ENCODE measurements around the gene GFRA1. TPM values are rescaled to one million over a fixed set of nuclear protein-coding genes. Genes with fewer than 3 reads are reported as not detected.

Gene GFRA1
- polyA plus RNA-seq, 1 donor (not counting 4 experiments of a cell fraction or from before 2014, with no cell fraction given), result not detected

DNA sequence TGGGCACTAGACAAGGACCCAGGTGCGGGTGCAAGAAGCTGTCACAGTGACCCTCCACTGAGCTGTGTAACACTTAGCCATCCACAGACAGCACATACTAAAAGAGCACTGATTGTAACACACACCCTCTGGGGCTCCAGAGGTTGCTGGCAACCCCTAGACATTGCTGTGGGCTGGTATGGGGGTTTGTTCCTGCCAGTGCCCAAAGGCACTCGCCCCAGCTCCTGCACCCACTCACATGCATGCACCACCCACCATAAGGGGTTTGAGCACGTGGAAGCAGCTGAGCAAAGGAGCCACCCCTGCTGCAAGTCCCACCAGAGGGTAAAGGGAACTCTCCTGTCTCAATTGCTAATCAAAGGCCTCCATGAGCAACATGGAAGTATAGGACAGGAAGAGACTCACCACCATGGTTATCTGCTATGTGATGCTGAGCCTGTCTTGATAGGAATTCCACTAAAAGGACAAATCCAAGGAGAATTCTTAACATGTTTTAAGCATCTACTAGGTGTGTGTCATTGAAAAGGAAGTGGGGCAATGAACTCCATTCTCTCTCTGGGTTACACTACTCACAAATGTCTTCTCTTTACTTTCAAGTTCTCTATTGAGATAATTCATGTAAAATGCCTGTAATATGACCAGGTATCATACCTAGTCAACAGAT, 103.1 kb downstream of the GFRA1 start:
- DNase-seq (ENCODE audit: low read depth, low spot score) (no peak), FAIRE-seq (no peak)
- Histone ChIP-seq H3K4me1 (ENCODE audit: control insufficient read depth, extremely low read depth, insufficient read depth, low read length) (no peaks in the 10 kb centered on the region), H3K4me2 (ENCODE audit: control insufficient read depth, extremely low read depth, insufficient read depth, low read depth, low read length) (no peak overlapping the region), H3K9me1 (ENCODE audit: control insufficient read depth, extremely low read depth, insufficient read depth, low read length) (no peaks in the 10 kb centered on the region), H3K79me2 (ENCODE audit: control insufficient read depth, insufficient read depth, low read length) (no peaks in the 10 kb centered on the region), H3K9me3 (ENCODE audit: control insufficient read depth, low read depth, low read length) (no peaks in the 10 kb centered on the region), H3K27ac (ENCODE audit: control insufficient read depth, insufficient read depth, low read length) (no peak overlapping the region), H4K20me1 (ENCODE audit: control insufficient read depth, extremely low read depth, insufficient read depth, low read length) (no peaks in the 10 kb centered on the region), H3K9ac (ENCODE audit: control insufficient read depth, extremely low read depth, insufficient read depth, low read length) (no peak overlapping the region), H3K4me3 (ENCODE audit: control insufficient read depth in 2 of 3, extremely low read depth in 1 of 3, insufficient read depth in 2 of 3, low read depth in 1 of 3, low read length in 3 of 3) (no peak overlapping the region), H2AFZ (ENCODE audit: control insufficient read depth, low read length) (no peak overlapping the region), H3K36me3 (ENCODE audit: control insufficient read depth in 2 of 2, extremely low read depth in 1 of 2, insufficient read depth in 2 of 2, low read length in 2 of 2) (no peaks in the 10 kb centered on the region), H3K27me3 (ENCODE audit: control insufficient read depth, extremely low read depth, insufficient read depth, low read length) (no peaks in the 10 kb centered on the region)
- dilution Hi-C loops (cut with MboI; ENCODE audit: extremely low pct_ligation_motif_present, low sequenced_read_pairs), result no loop called here
- TF ChIP-seq CTCF (optimal IDR thresholded peaks at IDR 0.05 in 1 of 3, IDR thresholded peaks at IDR 0.05 in 1 of 3, conservative IDR thresholded peaks at IDR 0.05 in 1 of 3; ENCODE audit: extremely low read depth in 1 of 3, insufficient read depth in 2 of 3, low read length in 3 of 3) (no peak), EZH2 (IDR thresholded peaks at IDR 0.05; ENCODE audit: low read length) (no peak)

DNA sequence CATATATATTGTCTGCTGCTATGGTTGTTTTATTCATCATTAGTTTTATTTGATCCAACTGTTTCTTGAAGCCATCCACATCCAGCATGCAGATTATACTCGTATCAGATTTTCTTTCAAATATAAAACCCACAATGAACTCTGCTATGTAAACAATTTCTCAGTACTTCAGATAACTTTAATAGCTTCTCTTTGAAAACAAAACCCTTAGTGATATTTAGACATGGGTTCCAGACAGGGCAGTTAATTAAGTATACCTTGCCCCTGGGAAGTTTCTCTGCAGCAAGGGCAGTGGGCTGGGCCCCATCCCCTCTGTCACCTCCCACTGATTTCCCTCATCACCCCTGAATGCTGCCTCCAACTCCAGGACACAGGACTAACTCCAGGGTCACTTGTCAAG, 104.3 kb downstream of the GFRA1 start:
- Histone ChIP-seq H2AFZ (ENCODE audit: control insufficient read depth, low read length) (no peak overlapping the region), H3K4me3 (ENCODE audit: control insufficient read depth in 2 of 3, extremely low read depth in 1 of 3, insufficient read depth in 2 of 3, low read depth in 1 of 3, low read length in 3 of 3) (no peak overlapping the region), H3K27ac (ENCODE audit: control insufficient read depth, insufficient read depth, low read length) (no peak overlapping the region), H3K4me1 (ENCODE audit: control insufficient read depth, extremely low read depth, insufficient read depth, low read length) (no peaks in the 10 kb centered on the region), H3K27me3 (ENCODE audit: control insufficient read depth, extremely low read depth, insufficient read depth, low read length) (no peaks in the 10 kb centered on the region), H3K36me3 (ENCODE audit: control insufficient read depth in 2 of 2, extremely low read depth in 1 of 2, insufficient read depth in 2 of 2, low read length in 2 of 2) (no peaks in the 10 kb centered on the region), H3K4me2 (ENCODE audit: control insufficient read depth, extremely low read depth, insufficient read depth, low read depth, low read length) (no peak overlapping the region), H4K20me1 (ENCODE audit: control insufficient read depth, extremely low read depth, insufficient read depth, low read length) (no peaks in the 10 kb centered on the region), H3K9me3 (ENCODE audit: control insufficient read depth, low read depth, low read length) (no peaks in the 10 kb centered on the region), H3K9me1 (ENCODE audit: control insufficient read depth, extremely low read depth, insufficient read depth, low read length) (no peaks in the 10 kb centered on the region), H3K9ac (ENCODE audit: control insufficient read depth, extremely low read depth, insufficient read depth, low read length) (no peak overlapping the region), H3K79me2 (ENCODE audit: control insufficient read depth, insufficient read depth, low read length) (no peaks in the 10 kb centered on the region)
- dilution Hi-C loops (cut with MboI; ENCODE audit: extremely low pct_ligation_motif_present, low sequenced_read_pairs), result no loop called here
- no peak for FAIRE-seq
- DNase-seq (ENCODE audit: low read depth, low spot score), result no peak
- TF ChIP-seq CTCF (optimal IDR thresholded peaks at IDR 0.05 in 1 of 3, IDR thresholded peaks at IDR 0.05 in 1 of 3, conservative IDR thresholded peaks at IDR 0.05 in 1 of 3; ENCODE audit: extremely low read depth in 1 of 3, insufficient read depth in 2 of 3, low read length in 3 of 3) (no peak), EZH2 (IDR thresholded peaks at IDR 0.05; ENCODE audit: low read length) (no peak)
